ENCODE data around the gene GALNT17. TPM values are rescaled to one million over a fixed set of nuclear protein-coding genes. Genes with fewer than 3 reads are reported as not detected.
"Not testable (repeated sequence)": the region's sequence is repeated elsewhere in the genome, so short reads cannot be mapped to it uniquely, and the experiment has no call there.

Gene GALNT17
- total and polyA plus RNA-seq, 5 donors, result 0.71 to 9.0 (median 5.2) TPM

DNA sequence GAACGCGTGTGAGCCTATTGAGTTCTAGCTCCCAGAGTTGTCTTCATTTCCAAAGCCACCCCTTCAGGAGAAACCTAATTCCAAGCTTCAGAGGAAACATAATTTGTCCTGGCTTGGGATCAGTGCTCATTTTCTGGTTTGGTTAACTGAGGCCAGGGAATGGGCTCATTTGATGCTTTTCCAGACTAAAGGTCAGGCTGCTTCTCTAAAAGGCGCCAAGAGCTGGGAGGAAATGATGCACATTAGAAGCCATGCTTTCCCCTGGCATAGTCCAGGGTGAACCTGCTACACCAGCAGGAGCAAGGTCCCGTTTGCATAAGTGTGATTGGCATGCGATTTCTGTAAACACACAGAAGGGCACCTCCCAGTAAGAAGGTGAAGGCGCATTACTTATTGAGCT lies 435.0 kb downstream of the GALNT17 start:
- DNase-seq (no peak), ATAC-seq (no peak)
- Histone ChIP-seq H3K4me3 (ENCODE audit: low read length) (no peak overlapping the region), H3K9me3 (ENCODE audit: control insufficient read depth, low read length) (no peaks in the 10 kb centered on the region), H3K27ac (ENCODE audit: low read length) (no peak overlapping the region), H3K4me1 (ENCODE audit: control insufficient read depth, insufficient read depth, low read length) (no peaks in the 10 kb centered on the region), H3K27me3 (ENCODE audit: control insufficient read depth, insufficient read depth) (no peaks in the 10 kb centered on the region)
- WGBS, result 89% methylated on average over 6 of the region's 6 CpGs
- intact Hi-C loops (cut with DNase I), result no loop called here

- 61% methylated on average over 2 of the region's 2 CpGs for WGBS
- Histone ChIP-seq H3K9me3 (ENCODE audit: control insufficient read depth, low read length) (no peaks in the 10 kb centered on the region), H3K4me1 (ENCODE audit: control insufficient read depth, insufficient read depth, low read length) (no peaks in the 10 kb centered on the region), H3K27me3 (ENCODE audit: control insufficient read depth, insufficient read depth) (no peaks in the 10 kb centered on the region), H3K27ac (ENCODE audit: low read length) (no peak overlapping the region), H3K4me3 (ENCODE audit: low read length) (no peak overlapping the region)
- no peak for DNase-seq
- ATAC-seq, result no peak
- intact Hi-C loops (cut with DNase I), result no loop called here
Measured at GRCh38 chr7:71574153-71574860, 442.4 kb downstream of the GALNT17 start.

- DNase-seq (no peak), ATAC-seq (no peak)
- WGBS, result 87% methylated on average over 1 of the region's 1 CpG
- Histone ChIP-seq H3K4me1 (ENCODE audit: control insufficient read depth, insufficient read depth, low read length) (no peaks in the 10 kb centered on the region), H3K9me3 (ENCODE audit: control insufficient read depth, low read length) (no peaks in the 10 kb centered on the region), H3K4me3 (ENCODE audit: low read length) (no peak overlapping the region), H3K27me3 (ENCODE audit: control insufficient read depth, insufficient read depth) (no peaks in the 10 kb centered on the region), H3K27ac (ENCODE audit: low read length) (no peak overlapping the region)
- intact Hi-C loops (cut with DNase I), result no loop called here
Measured at GRCh38 chr7:71580027-71580426, 448.1 kb downstream of the GALNT17 start.

DNA sequence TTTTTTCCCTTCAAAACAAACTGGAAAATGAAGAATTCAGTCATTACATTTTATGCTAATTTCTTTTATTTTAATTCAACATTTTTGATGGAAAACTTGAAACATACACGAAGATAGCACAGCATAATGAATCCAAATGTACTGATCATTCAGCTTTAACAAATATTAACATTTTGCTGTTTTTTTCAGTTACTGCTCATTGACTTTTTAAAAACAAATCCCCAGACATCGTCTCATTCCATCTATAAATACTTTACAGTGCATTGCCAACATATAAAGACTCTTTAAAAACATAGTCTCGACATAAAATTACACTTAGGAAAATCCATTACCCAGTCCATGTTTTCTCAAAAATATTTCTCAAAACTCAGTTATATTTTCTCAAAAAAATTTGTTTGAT lies 452.3 kb downstream of the GALNT17 start:
- ATAC-seq (no peak), DNase-seq (no peak)
- Histone ChIP-seq H3K27me3 (ENCODE audit: control insufficient read depth, insufficient read depth) (no peaks in the 10 kb centered on the region), H3K4me3 (ENCODE audit: low read length) (no peak overlapping the region), H3K9me3 (ENCODE audit: control insufficient read depth, low read length) (no peaks in the 10 kb centered on the region), H3K4me1 (ENCODE audit: control insufficient read depth, insufficient read depth, low read length) (no peaks in the 10 kb centered on the region), H3K27ac (ENCODE audit: low read length) (no peak overlapping the region)
- WGBS, result 51% methylated on average over 3 of the region's 3 CpGs
- intact Hi-C loops (cut with DNase I), result no loop called here

- ATAC-seq, result no peak
- H3K4me1 ChIP-seq (ENCODE audit: control insufficient read depth, insufficient read depth, low read length), result no peaks in the 10 kb centered on the region
- no peaks in the 10 kb centered on the region for H3K9me3 ChIP-seq (ENCODE audit: control insufficient read depth, low read length)
- intact Hi-C loops (cut with DNase I), result no loop called here
- no peak overlapping the region for H3K27ac ChIP-seq (ENCODE audit: low read length)
- WGBS, result 92% methylated on average over 7 of the region's 7 CpGs
- H3K4me3 ChIP-seq (ENCODE audit: low read length), result no peak overlapping the region
- H3K27me3 ChIP-seq (ENCODE audit: control insufficient read depth, insufficient read depth), result no peaks in the 10 kb centered on the region
- no peak for DNase-seq
Measured at GRCh38 chr7:71591876-71592275, 459.9 kb downstream of the GALNT17 start.

DNA sequence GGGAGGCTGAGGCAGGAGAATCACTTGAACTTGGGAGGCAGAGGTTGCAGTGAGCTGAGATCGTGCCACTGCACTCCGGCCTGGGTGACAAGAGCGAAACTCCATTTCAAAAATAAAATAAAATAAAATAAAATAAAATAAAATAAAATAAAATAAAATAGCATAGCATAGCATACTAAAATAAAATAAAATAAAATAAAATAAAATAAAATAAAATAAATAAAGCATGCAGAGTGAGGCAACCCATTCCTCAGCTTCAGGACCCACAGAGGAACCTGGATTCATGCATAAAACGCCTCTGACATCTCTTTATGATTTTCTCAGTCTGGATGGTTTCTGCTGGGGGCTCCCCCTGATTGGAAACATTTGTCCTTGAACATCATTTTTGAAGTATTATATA lies 460.4 kb downstream of the GALNT17 start:
- H3K27ac ChIP-seq (ENCODE audit: low read length); DNase-seq; H3K4me3 ChIP-seq (ENCODE audit: low read length); intact Hi-C loops (cut with DNase I); H3K9me3 ChIP-seq (ENCODE audit: control insufficient read depth, low read length); H3K27me3 ChIP-seq (ENCODE audit: control insufficient read depth, insufficient read depth); H3K4me1 ChIP-seq (ENCODE audit: control insufficient read depth, insufficient read depth, low read length); ATAC-seq: not testable (repeated sequence)
- 83% methylated on average over 4 of the region's 4 CpGs for WGBS

DNA sequence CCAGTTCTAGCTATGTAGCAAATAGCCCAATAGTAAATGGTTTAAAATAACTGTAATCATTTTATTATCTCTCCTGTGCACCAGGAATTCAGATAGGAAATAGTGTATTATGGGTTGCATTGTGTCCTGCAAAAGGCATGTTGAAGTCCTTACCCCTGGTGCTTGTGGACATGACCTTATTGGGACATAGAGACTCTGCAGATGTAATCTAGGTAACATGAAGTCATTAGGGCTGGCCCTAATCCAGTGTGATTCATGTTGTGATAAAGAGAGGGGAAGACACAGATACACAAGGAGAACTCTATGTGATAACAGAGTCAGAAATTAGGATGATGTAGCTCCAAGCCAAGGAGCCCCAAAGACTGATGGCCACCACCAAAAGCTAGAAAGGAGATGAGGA lies 462.8 kb downstream of the GALNT17 start:
- Histone ChIP-seq H3K27ac (ENCODE audit: low read length) (no peak overlapping the region), H3K4me3 (ENCODE audit: low read length) (no peak overlapping the region), H3K27me3 (ENCODE audit: control insufficient read depth, insufficient read depth) (no peaks in the 10 kb centered on the region), H3K9me3 (ENCODE audit: control insufficient read depth, low read length) (no peaks in the 10 kb centered on the region), H3K4me1 (ENCODE audit: control insufficient read depth, insufficient read depth, low read length) (no peaks in the 10 kb centered on the region)
- ATAC-seq, result no peak
- no peak for DNase-seq
- intact Hi-C loops (cut with DNase I), result no loop called here

DNA sequence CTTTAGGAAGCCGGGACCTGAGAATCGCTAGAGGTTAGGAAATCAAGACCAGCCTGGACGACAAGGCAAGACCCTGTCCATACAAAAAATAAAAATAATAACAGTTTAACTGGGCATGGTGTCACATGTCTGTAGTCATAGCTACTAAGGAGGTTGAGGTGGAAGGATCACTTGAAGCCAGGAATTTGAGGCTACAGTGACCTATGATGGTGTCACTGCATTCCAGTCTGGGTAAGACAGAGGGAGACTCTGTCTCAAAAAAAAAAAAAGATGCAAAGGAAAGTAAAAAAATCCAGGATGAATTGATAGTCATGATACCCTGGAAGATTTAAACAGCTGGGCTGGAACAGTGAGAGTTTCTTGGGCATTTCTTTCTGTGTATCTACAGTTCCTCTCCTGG lies 463.2 kb downstream of the GALNT17 start:
- intact Hi-C loops (cut with DNase I), result no loop called here
- DNase-seq (no peak), ATAC-seq (no peak)
- no peaks in the 10 kb centered on the region for H3K9me3 ChIP-seq (ENCODE audit: control insufficient read depth, low read length)
- H3K4me1 ChIP-seq (ENCODE audit: control insufficient read depth, insufficient read depth, low read length), result no peaks in the 10 kb centered on the region
- no peak overlapping the region for H3K27ac ChIP-seq (ENCODE audit: low read length)
- no peaks in the 10 kb centered on the region for H3K27me3 ChIP-seq (ENCODE audit: control insufficient read depth, insufficient read depth)
- WGBS, result 93% methylated on average over 3 of the region's 3 CpGs
- no peak overlapping the region for H3K4me3 ChIP-seq (ENCODE audit: low read length)

DNA sequence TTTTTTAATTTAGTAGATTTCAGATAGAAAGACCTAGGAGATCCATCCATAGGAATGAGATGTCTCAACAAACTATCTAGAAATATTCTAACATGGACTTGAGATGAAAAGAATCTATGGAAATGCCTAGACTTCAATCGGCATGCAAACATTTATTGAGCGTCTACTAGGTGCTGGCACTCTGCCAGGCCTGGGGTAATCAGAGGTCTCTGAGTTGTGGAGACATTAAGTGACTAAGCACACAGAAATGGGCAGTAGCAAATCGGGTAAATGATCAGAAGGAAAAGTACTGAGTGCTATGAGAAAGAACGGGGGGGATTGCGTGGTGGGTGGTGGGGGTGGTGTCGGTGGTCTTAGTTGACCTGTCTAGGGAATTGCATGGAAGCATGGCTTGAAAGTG lies 466.6 kb downstream of the GALNT17 start:
- 86% methylated on average over 6 of the region's 6 CpGs for WGBS
- intact Hi-C loops (cut with DNase I), result no loop called here
- H3K4me1 ChIP-seq (ENCODE audit: control insufficient read depth, insufficient read depth, low read length), result no peaks in the 10 kb centered on the region
- no peak for DNase-seq
- no peak overlapping the region for H3K27ac ChIP-seq (ENCODE audit: low read length)
- H3K9me3 ChIP-seq (ENCODE audit: control insufficient read depth, low read length), result no peaks in the 10 kb centered on the region
- no peak for ATAC-seq
- no peak overlapping the region for H3K4me3 ChIP-seq (ENCODE audit: low read length)
- no peaks in the 10 kb centered on the region for H3K27me3 ChIP-seq (ENCODE audit: control insufficient read depth, insufficient read depth)

DNA sequence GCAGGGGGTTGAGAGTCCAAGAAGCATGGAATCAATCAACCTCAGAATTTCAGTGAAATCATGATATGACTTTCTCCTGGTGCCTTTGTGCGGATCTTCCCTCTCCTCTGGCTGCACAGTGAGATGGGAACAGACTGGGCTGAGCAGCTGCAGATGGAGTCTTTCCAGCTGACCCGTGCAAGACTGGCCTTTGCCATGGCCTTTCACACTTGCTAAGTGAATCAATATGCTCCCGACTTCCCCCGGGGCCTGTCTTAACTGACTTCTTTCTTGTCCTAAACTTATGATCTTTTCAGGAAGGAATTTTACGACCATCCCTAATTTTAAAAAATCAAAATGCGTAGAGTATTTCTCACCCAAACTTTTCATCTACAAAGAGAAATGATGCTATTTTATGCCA lies 469.9 kb downstream of the GALNT17 start:
- Histone ChIP-seq H3K9me3 (ENCODE audit: control insufficient read depth, low read length) (no peaks in the 10 kb centered on the region), H3K27me3 (ENCODE audit: control insufficient read depth, insufficient read depth) (no peaks in the 10 kb centered on the region), H3K27ac (ENCODE audit: low read length) (no peak overlapping the region), H3K4me3 (ENCODE audit: low read length) (no peak overlapping the region), H3K4me1 (ENCODE audit: control insufficient read depth, insufficient read depth, low read length) (no peaks in the 10 kb centered on the region)
- no peak for DNase-seq
- WGBS, result 46% methylated on average over 6 of the region's 6 CpGs
- intact Hi-C loops (cut with DNase I), result no loop called here
- ATAC-seq, result no peak

- no peaks in the 10 kb centered on the region for H3K27me3 ChIP-seq (ENCODE audit: control insufficient read depth, insufficient read depth)
- H3K9me3 ChIP-seq (ENCODE audit: control insufficient read depth, low read length), result no peaks in the 10 kb centered on the region
- no peak for DNase-seq
- intact Hi-C loops (cut with DNase I), result no loop called here
- 90% methylated on average over 9 of the region's 9 CpGs for WGBS
- H3K4me3 ChIP-seq (ENCODE audit: low read length), result no peak overlapping the region
- no peak for ATAC-seq
- no peak overlapping the region for H3K27ac ChIP-seq (ENCODE audit: low read length)
- H3K4me1 ChIP-seq (ENCODE audit: control insufficient read depth, insufficient read depth, low read length), result no peaks in the 10 kb centered on the region
Measured at GRCh38 chr7:71604818-71605414, 473.0 kb downstream of the GALNT17 start.

GRCh38 chr7:71611986-71612385 lies 480.0 kb downstream of the GALNT17 start:
- intact Hi-C loops (cut with DNase I), result no loop called here
- DNase-seq (no peak), ATAC-seq (no peak)
- H3K4me1 ChIP-seq (ENCODE audit: control insufficient read depth, insufficient read depth, low read length), result no peaks in the 10 kb centered on the region
- no peak overlapping the region for H3K27ac ChIP-seq (ENCODE audit: low read length)
- no peaks in the 10 kb centered on the region for H3K9me3 ChIP-seq (ENCODE audit: control insufficient read depth, low read length)
- 77% methylated on average over 2 of the region's 2 CpGs for WGBS
- no peaks in the 10 kb centered on the region for H3K27me3 ChIP-seq (ENCODE audit: control insufficient read depth, insufficient read depth)
- H3K4me3 ChIP-seq (ENCODE audit: low read length), result no peak overlapping the region
